ENCODE results near the gene WDR70.
"Not testable (repeated sequence)": the region's sequence is repeated elsewhere in the genome, so short reads cannot be mapped to it uniquely, and the experiment has no call there.

Gene WDR70

DNA sequence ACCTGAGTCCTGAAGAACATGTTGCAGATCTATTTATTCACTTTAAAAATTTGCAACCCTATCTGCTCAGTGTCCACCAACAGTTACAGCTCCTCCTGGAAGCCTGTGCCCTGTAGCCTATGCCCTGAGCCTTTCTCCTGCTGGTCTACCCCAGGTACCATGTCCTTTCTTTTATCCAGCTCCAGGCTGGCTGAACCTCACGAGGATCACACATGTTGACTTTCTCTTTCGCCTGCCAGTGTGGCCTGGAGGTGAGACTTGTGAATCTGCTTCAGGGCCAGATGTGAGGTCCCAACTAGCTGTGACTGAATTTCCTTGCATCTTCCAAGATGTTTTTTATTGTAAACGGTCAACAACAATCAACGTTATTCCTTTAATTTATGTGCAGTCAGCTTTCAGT lies 390.0 kb downstream of the WDR70 start:
- DNase-seq (ENCODE audit: low read depth), result no peak

- no peak for DNase-seq (ENCODE audit: low read depth)
These were observed 390.7 kb downstream of the WDR70 start for GRCh38 chr5:37769840-37770239.

- DNase-seq (ENCODE audit: low read depth), result no peak
These were observed 391.7 kb downstream of the WDR70 start for GRCh38 chr5:37770786-37771185.

- DNase-seq (ENCODE audit: low read depth), result no peak
These were observed 392.1 kb downstream of the WDR70 start for GRCh38 chr5:37771203-37771611.

DNA sequence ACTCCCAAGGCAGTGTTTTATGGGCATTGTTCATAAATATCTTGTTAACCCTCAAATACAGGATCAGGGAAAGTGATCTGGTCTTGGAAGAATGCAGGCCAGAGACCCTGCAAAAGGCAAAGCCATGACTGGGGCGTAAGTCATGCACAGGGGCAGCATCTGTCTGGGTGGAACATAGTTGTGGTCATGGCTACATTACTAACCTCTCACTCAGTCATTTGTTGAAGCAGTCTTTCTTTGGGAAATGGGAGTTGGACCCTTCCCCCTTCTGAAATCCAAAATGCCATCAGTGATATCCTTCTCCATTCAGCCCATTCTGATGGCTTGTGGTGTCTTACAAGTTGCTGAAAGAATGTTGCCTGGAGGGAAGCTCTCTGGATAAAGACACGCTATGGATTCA lies 392.6 kb downstream of the WDR70 start:
- DNase-seq (ENCODE audit: low read depth), result no peak

- DNase-seq (ENCODE audit: low read depth), result no peak
These were observed 393.1 kb downstream of the WDR70 start for GRCh38 chr5:37772255-37772654.

GRCh38 chr5:37773809-37774208 lies 394.7 kb downstream of the WDR70 start:
- DNase-seq (ENCODE audit: low read depth), result no peak

DNA sequence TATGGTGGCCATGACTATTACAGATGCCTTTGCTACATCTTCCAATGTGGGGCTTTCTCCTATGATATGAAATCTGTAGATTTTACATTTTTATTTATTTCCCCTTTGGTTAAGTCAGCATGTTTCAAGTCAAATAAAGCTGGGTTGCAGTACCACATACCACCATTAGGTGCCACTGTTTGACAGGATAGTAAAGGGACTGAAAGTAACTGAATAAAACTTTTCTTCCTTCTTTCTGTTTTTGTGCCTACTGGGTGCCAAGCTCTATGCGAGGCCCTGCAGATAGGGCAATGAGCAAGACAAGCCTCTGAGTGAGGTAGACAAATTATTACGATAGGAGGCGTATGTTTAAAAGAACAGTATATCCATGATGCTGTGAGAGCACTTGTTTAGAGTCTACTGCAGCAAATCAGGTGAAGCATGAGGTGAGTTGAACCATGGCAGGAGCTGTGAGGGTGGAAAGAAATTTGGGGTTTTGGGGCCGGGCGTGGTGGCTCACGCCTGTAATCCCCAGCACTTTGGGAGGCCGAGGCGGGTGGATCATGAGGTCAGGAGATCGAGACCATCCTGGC lies 395.9 kb downstream of the WDR70 start:
- DNase-seq (ENCODE audit: low read depth), result no peak

DNA sequence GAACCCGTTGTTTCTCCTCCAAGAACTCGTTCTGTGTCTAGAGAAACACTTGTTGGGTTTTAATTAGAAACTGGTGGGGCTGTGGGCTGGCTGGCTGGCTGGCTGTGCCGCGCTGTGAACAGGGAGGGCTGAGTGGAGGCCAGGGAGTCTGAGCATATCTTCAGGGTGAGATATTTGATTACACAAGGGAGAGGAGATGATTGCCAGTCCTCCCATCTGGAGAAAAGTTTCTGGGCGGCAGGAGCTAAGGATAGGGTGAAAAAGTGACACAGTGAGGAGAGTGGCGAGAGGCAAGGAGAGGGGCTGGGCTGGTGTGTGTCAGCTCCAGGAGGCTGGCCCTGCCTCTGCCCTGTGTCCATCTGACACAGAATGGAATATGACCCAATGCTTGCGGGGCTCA lies 397.7 kb downstream of the WDR70 start:
- DNase-seq (ENCODE audit: low read depth), result no peak

- DNase-seq (ENCODE audit: low read depth), result no peak
These were observed 398.5 kb downstream of the WDR70 start for GRCh38 chr5:37777432-37778130.

GRCh38 chr5:37781409-37781808 lies 402.3 kb downstream of the WDR70 start:
- DNase-seq (ENCODE audit: low read depth), result not testable (repeated sequence)

DNA sequence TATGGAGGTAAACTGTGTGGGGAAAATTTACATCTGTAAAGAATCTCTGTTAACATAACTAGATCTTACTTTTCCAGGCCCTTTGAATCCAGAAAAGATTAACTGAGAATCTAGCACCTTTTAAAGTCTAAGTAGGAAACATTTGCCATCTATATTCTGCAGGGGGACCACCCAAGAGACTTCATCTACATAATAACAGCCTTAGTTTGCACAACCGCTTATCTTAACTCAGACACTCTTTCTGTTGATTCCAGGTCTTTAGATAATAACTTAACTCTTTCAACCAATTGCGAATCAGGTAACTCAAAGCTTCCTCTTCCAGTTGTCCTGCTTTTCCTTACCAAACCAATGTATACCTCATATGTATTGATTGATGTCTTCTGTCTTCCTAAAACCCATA lies 407.3 kb downstream of the WDR70 start:
- DNase-seq (ENCODE audit: low read depth), result no peak

DNA sequence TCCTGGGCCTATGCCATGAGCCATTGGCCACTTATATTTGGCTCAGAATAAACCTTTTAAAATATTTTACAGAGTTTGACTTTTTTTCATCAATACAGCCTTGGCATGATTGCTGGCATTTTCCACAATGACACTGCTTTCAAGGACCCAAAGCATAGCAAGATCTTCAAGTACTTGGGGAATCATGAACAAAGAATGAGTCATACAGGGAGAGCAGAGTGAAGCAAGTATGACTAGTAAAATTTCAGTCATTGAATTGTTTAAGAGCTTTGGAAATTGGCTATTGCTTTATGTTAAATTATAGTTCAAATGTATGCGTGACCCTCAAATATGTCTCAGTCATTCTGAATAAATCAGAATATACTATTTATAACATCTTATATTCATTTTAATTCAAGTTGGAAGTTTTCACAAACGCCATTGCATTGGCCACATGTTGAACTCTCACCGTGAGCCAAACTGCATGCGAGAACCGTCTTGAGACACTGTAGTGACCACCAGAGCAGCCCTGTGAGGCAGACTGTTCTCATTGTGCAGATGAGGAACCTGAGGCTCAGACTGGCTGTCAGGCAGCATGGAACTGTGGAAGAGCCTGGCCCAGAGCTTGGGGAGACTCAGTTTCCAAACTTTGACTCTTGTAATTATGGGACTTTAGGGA lies 407.9 kb downstream of the WDR70 start:
- no peak for DNase-seq (ENCODE audit: low read depth)

GRCh38 chr5:37787742-37788141 lies 408.6 kb downstream of the WDR70 start:
- DNase-seq (ENCODE audit: low read depth), result no peak

- DNase-seq (ENCODE audit: low read depth), result no peak
These were observed 410.9 kb downstream of the WDR70 start for GRCh38 chr5:37789991-37790390.

DNA sequence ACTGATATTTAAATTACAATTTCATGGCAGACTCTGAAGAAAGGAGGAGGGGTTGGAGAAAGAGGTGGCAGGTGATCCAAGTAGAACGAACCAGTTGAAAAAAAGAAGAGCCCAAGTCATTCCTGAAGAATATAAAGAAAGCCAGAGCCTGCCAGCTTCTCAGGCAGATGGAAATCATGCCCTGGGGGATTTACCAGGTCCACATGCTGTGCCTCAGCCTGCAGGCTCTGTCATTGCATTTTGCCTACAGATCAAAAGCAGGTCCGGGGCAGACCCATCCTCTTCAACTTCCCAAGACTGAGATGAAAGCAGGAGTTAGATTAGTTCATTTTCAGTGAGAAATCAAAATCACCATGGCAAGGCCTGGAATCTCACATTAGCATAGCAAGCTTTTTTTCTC lies 412.2 kb downstream of the WDR70 start:
- DNase-seq (ENCODE audit: low read depth), result no peak

- DNase-seq (ENCODE audit: low read depth), result no peak
These were observed 414.0 kb downstream of the WDR70 start for GRCh38 chr5:37792975-37793631.

DNA sequence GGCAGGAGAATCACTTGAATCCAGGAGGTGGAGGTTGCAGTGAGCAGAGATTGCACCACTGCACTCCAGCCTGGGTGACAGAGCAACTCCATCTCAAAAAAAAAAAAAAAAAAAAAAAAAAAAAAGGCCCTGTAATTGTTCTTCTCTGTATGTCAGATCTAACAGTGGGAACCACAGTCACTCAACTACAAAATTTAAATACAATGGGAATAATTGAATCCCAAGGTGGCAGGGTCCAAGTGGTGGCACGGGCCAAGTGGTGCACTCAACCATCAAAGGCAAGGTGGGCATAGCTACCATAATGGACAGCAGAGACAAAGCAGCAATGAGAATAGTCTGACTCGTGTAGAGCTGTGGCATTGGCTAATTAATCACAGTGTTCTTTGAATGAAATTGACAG lies 416.2 kb downstream of the WDR70 start:
- DNase-seq (ENCODE audit: low read depth), result not testable (repeated sequence)

DNA sequence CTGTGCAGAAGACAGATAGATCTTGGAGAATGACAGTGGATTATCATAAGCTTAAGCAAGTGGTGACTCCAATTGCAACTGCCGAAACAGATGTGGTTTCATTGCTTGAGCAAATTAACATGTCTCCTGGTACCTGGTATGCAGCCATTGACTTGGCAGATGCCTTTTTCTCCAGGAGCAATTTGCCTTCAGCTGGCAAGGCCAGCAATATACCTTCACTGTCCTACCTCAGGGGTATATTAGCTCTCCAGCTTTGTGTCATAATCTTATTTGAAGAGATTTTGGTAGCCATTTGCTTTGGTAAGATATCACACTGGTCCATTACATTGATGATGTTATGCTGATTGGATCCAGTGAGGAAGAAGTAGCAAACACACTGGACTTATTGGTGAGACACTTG lies 417.3 kb downstream of the WDR70 start:
- DNase-seq (ENCODE audit: low read depth), result not testable (repeated sequence)

- no peak for DNase-seq (ENCODE audit: low read depth)
These were observed 420.8 kb downstream of the WDR70 start for GRCh38 chr5:37799865-37800421.

DNA sequence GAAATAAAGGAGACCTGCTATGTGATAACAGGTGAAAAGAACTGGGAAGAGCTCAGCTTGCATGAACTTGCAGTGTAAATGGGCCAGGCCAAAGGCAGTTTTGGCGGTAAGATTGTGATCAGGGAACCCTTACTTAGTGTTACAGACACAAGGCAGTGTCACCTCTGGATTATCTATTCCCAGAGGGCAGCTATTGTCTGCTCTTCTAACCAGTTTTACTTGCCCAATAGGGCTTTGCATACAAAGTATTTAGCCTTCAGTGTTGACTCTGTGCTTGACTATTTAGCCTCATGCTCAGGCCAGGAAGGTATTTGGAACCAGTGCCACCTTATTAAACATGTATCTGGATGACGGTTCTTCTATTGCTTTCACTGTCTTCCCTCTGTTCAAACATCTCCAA lies 422.4 kb downstream of the WDR70 start:
- no peak for DNase-seq (ENCODE audit: low read depth)
